IPS DF 19.7 (cell line): ENCODE measurements around the gene ATOSB.

Experiments used
- DNase-seq: peaks from one replicate; pipeline ENCODE4 v3.0.0-alpha.2; 2013; ENCODE audit warnings: low read depth, low spot score

Gene ATOSB

DNA sequence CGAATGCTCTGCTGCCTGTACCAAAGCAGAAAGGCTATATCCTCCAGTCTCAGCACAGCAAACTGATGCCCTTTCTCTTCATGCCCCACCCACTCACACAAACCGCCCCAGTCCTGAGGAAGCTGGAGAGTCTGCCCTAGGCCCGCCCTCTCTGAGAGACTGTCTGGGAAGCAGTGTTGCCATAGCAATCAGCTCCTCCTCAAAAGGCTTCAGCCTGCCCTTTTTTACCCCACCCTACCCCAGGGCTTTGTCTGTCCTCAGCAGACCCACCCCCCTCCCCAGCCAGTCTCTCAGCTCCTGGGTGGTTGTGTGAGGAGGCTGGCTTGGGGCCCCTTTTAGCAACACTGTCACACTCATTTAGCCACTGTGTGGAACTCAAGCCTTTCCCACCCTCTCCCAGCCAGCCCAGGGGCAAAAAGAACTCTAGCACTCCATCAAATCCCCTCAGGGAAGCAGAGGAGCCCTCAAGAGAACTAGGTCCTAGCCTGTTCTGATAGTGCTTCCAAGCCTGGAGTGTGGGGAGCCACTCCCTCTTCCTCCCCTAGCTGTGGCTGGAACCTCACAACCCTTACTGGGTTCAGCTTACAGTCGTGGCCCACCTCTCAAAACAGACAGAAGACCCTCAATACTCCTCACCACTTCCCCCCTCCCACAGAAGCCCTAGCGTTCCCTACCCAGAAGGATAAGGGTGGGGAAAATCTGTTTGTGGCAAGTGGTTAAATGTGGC, 1.4 kb downstream of the ATOSB start:
- no peak for DNase-seq

DNA sequence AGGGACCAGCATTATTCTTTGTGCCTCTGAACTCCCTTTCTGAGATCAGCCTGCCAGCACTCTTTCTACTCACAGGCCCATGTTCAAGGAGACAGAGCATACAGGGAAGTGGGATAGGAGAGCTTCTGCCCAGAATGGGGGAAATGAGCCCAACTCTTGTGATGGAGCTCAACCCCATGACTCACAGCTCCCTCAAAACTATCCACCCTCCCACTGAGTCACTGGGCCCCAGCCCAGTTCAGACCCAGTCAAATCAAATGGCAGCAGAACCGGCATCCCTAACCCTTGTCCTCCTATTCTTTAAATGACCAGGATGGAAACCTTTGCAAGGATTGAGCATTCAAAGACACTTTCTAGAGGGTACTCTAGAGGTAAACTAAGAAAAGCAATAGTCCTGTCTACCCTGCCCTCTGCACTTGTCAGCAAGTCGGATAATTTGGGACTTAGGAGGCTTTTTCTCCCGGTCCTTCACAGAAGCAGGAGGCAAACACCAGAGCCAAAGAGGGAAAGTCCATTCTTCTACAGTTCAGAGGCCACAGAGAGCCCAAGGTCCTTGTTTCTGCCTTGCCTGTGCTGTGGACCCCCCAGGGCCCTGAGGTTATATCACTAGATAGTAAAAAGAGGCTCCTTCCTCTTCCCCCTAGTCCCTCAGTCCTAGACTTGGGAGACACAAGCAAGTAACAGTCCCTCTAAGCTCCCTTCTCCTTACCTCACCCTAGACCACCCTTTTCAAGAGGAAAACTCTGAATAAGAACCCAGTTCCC, 3.2 kb downstream of the ATOSB start:
- DNase-seq = no peak

DNA sequence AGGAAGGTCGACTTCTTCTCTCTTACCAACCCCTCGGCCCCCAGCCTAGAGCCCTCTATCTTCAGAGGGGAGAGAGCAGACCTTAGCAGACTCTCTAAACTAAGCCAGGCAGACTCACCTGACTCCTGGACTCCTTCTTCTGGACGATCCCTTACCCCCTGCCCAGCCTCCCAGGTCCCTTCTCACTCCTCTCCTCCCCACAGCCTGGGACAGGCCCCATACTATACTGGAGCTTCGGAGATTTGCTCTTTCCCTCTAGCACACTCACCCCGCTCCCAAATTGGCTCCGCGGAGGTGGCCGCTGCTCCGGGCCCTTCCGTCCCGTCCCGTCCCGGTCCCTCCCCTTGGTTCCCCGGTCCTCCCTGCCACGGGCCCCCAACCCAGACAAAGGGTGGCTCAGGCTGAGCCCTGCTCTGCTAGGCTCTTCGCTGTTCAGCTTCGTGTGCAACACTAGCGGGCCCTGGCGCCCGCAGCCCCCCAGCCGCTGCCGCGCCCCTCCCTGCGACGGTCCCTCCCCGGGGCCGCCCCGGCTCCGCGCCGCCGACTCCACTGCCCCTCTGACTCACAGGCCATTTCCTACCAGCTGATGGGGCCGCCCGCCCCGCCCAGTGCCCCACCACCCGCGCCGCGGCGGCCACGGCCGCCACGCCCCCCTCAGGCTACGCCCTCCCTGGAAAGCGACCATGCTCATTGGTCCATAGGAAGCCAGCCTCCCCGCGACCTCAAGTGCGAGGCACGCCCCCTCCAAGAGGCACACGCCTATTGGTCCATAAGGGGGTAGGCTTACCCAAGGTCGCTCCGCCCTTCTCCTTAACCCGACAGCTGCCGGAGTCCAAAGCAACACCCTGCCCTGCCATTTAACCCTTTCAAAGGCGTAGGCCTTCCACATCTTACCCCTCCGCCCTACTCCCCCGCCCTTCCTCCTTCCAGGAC, 4.4 kb downstream of the ATOSB start:
- peak; percentile 98 for DNase-seq

- DNase-seq = no peak
Measured at GRCh38 chr9:35110327-35110761, 5.3 kb downstream of the ATOSB start.

GRCh38 chr9:35108946-35109575, 6.6 kb downstream of the ATOSB start:
- DNase-seq = no peak

GRCh38 chr9:35108461-35108860, 7.2 kb downstream of the ATOSB start:
- no peak for DNase-seq

DNA sequence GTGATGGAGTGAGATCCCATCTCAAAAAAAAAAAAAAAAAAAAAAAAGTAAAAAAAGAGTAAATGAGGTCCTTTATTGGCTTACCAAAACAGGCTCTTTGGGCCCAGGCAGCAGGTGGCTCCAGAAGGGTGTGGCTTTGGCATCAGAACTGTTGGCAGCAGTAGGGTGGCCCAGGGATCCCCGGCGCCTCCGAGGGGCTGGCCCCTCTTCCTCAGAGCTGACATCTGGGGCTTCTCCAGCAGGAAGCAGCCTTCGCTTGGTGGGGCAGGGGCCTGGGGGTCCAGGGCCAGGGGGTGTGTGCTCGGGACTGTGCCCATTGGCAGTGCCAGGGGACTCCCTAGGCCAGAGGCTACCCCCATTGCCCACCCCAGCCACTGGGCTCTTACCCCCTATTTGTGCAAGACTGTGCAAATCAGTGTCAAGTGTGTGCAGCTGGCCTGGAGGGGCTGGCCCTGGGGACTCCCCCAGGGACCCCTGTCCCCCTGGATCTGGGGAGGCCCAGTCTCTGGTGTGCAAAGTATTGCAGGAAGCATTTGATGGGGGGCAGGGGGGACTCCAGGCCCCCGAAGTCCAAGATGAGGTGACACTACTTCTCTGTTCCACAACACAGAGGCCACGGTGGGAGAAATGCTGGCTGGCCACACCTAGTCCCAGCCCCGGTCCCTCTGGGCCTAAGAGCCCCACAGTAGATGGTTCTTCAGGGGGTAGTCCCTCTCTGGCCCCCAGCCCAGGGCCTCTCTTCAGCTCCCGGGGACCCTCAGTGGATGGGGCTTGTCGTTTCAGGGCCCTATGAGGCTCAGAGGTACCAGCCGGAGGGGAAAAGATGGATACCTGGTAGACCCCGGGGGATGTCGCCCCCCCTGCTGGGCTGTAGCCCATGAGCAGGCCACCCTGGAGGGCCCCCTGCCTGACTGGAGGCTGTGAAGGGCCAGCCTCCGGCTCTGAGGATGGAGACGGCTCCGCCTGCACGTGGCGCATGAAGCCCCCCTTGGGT, 8.1 kb downstream of the ATOSB start:
- no peak for DNase-seq

DNA sequence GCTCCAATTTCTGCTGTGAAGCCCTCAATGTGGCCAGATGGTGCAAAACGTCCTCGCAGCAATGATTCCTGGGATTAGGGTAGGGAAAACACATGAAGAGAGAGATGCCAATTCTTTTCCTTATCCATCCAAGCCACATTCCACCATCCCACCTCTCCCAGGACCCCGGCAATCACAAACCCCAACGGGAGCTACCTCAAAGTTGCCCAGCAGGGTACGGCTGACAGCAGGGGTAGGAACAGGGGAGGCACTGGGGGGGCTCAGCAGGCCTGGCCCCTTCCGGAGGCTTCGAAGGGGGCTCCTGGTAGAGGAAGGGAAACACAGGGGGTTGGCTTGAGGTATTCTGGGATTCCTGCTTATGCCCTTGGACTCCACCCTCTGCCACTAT, 9.3 kb downstream of the ATOSB start:
- no peak for DNase-seq

DNA sequence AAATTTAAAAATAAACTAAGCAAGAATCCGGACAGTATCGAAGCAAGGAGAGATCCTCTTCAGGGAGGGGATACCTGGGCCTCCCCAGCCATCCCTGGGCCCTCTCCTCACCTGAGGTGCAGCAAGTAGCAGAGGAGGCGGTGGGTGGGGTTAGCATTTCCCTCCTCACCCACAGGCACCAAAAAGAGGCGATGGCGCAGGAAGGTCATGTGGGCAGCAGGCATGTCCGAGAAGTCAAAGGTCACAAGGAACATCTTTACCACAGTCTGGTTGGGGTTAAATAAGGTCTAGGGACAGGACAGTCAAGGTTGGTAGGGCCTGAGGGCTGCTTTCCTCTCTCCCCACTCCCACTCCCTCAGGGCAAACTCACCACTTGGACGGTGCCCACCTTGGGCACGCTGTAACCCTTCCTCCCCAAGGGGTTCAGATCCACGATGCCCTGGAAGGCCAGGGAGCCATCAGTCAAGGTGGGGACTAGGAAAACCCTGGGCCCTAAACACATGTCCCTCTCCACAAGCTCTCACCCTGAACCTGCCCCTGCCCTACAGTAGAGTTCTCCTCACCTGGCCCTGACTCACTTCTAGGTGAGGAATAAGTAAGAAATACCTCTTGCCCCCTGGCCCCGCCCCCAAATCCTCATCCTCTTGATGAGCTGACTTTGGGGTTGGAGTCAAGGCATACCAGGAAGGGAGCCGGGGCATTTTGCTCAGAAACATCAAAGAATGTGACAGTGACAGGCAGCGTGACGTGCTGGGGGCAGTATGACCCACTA, 9.9 kb downstream of the ATOSB start:
- DNase-seq = no peak

DNA sequence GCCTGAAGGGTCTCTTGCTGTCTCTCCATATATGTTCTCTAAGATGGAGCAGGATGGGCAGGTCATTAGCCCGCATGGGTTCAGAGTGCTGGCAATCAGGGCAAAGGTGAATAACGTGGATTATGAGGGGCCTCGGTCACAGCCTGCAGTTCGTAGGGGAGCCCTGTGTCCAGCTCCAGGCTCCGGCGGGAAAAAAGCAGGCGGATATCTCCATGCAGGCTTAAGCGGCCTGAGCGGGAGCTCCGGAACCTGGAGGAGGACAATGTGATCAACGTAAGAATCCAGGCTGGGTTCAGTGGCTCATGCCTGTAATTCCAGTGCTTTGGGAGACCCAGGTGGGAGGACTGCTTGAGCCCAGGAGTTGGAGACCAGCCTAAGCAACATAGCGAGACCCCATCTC, 10.5 kb downstream of the ATOSB start:
- no peak for DNase-seq

- no peak for DNase-seq
Measured at GRCh38 chr9:35104586-35104985, 11.1 kb downstream of the ATOSB start.

- DNase-seq = no peak
Measured at GRCh38 chr9:35103660-35104191, 11.9 kb downstream of the ATOSB start.

DNA sequence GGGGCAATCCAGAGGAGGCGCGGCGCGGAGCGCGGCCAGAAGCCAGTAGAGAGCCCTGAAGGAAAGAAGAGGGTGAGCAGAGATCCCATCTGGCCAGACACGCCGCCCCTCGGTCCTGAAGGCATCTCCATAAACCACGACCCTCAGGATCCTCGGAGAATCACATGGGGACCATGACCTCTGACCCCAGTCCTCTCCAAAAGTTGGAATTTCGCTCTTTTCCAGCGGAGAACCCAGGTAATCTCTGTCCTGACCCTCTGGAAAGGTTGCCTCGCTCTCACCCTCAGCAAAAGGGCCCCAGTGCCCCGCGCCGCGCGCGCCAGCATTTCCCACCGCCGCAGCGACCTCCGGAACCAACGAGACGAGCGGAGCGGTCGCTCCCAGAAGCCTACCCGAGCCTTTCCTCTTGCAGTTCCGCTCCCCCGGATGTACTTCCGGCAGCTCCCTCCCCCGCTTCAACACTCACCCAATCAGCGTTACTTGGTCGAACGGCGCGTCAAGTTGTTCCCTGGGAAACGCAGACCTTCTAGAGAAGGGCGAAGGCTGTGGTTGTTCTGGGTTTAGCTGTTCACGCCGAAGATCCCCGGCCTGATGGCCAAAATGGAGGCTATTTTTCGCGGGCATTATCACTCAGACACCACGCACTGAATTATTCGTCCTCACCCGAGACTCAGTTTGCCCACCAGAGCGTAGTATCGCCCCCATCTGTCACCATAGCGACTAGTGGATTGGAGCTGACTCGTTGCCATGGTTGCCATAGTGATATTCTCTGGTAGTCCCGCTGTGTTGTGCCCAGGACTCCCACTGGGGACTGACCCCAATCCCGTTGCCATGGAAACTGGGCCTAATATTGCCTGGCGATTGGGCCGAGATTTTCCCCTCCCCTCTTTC, 12.6 kb downstream of the ATOSB start, which contains the start of gene STOML2:
STOML2 (minus strand) TSS at position 363 of the 891 bp plus-strand sequence; CDS start at position 326, 37 bp downstream.
- DNase-seq = peak; percentile 95

DNA sequence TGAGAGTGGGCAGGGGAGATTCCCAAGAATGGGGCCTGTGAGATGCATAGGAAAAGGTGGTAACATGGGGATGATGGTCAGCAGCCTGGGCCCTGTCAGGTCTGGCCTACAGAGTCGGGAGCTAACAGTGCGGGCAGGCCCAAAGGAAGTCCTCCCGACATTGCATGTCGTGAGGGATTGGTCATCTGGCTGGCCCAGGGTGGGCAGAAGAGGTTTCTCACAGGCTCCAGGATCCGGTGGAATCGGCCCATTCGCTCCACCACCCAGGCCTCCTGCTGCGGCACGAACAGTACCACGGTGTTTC, 13.2 kb downstream of the ATOSB start:
- DNase-seq = no peak

DNA sequence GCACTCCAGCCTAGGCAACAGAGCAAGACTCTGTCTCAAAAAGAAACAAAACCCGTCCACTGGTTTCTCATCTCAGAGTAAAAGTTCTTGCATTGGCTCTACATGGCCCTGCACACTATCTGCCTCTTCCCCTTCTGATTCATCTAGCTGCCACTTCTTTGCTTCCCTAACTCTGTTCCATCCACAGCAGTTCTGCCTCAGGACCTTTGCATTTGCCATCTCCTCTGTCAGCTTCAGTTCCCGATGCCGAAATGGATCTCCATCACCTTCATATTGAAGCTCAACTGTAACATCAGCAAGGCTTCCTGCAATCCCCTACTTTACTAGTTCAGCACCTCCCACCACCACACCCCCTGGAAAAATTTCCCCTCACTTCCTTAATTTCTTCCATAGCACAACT, 18.1 kb downstream of the ATOSB start:
- DNase-seq = no peak

GRCh38 chr9:35096035-35096849, 19.4 kb downstream of the ATOSB start, which contains the start of gene PIGO:
PIGO (minus strand) TSS chr9:35096591; CDS start chr9:35095565, 1,026 bp downstream.
- no peak for DNase-seq

DNA sequence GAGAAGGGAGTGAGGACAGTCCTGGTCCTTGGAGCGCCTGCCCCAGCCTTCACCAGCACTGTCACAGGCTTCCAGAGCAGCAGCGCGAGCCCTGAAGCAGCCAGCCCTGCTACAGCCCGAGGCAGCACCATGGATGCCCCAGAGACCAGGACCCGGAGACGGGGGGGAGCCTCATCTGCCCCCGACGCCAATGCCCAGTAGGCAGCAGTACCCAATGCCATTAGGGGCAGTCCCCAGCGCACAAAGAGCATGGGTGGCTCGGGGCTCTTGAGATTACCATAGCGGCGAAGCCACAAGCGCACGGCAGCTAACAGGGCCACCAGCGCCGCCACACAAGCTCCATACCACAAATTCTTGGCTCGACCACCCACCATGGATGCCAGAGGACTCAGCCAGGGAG, 24.1 kb downstream of the ATOSB start:
- DNase-seq = no peak
